HepG2 (cell line): Measurements from ENCODE around the gene IRF1. TPM values are rescaled to one million over a fixed set of nuclear protein-coding genes. Genes with fewer than 3 reads are reported as not detected.

ENCODE experiments used
- ATAC-seq: fragments of 200-7000 bp; cut with Tn5 transposase; 3 replicates; pipeline ENCODE4 v1.9.1; 2020; ENCODE audit warnings: mild to moderate bottlenecking, moderate library complexity
- BruUV-seq: library from RNA; stranded (reverse); fragments of 400-500 nt; replicated peaks from 2 replicates; lab custom pipeline; 2021; lab: Mats Ljungman, UMichigan
- CTCF ChIA-PET: fragments of 300-600 bp; formaldehyde crosslinking; extraction: SDS; loops from one replicate; lab custom pipeline; 2021; ENCODE audit warnings: low total read pairs, inconsistent platforms, low intra/inter-chr PET ratio; lab: Yijun Ruan, JAX
- POLR2A ChIA-PET: fragments of 350-600 bp; sonication (Branson Sonifier 250); formaldehyde crosslinking; loops from one replicate; lab custom pipeline; 2020; ENCODE audit warnings: antibody characterized with exemption, inconsistent platforms; lab: Yijun Ruan, JAX
- DNase-seq: peaks from one replicate; pipeline ENCODE4 v3.0.0-alpha.2; 2015; ENCODE audit warnings: low spot score
- FAIRE-seq: peaks from 3 replicates; lab custom pipeline; 2011; peaks lifted over from hg19 to GRCh38; lab: Jason Lieb, UNC
- H2AFZ ChIP-seq: one replicate; pipeline ENCODE4 v1.6.1; 2011; ENCODE audit warnings: low read length, inconsistent platforms
- H3K27ac ChIP-seq: fragments of 300-600 bp; 3 replicates; pipeline ENCODE4 v1.8.0; 2011; ENCODE audit warnings: mixed run types, mild to moderate bottlenecking, mixed read lengths, low read length, inconsistent platforms; ENCODE audit not compliant: insufficient read depth; ENCODE audit errors: extremely low read length
- H3K27me3 ChIP-seq, 2 experiments: fragments of 200-600 bp in 1 of 2; 2 replicates in 1 of 2; 3 replicates in 1 of 2; pipeline versions ENCODE4 v1.6.0 to v1.8.0; 2011; ENCODE audit warnings: low read length in 2 of 2, mild to moderate bottlenecking in 2 of 2, moderate library complexity in 2 of 2, inconsistent platforms in 1 of 2; ENCODE audit not compliant: insufficient read depth in 2 of 2, control insufficient read depth in 1 of 2
- H3K36me3 ChIP-seq, 2 experiments: fragments of 200-600 bp in 1 of 2; replicated peaks in 1 of 2; 2 replicates in 1 of 2; 3 replicates in 1 of 2; pipeline versions ENCODE4 v1.5.1 to v1.8.0; 2011; ENCODE audit warnings: low read length in 2 of 2, inconsistent platforms in 1 of 2; ENCODE audit not compliant: insufficient read depth in 2 of 2, control insufficient read depth in 1 of 2
- H3K4me1 ChIP-seq: 2 replicates; pipeline ENCODE4 v1.5.1; 2012; ENCODE audit warnings: low read length, inconsistent platforms; ENCODE audit not compliant: insufficient read depth
- H3K4me2 ChIP-seq: 2 replicates; pipeline ENCODE4 v1.6.0; 2011; ENCODE audit warnings: low read depth, low read length, inconsistent platforms
- H3K4me3 ChIP-seq, 3 experiments: fragments of 200-600 bp in 1 of 3; sonication (generic), shearing (Covaris generic) in 1 of 3; replicated peaks in 1 of 3; 2 replicates each; pipeline ENCODE4 v1.5.1; 2011 to 2016; ENCODE audit warnings: low read length in 3 of 3, inconsistent platforms in 2 of 3, low read depth in 2 of 3, mild to moderate bottlenecking in 2 of 3, control low read depth in 1 of 3, mixed read lengths in 1 of 3; ENCODE audit not compliant: insufficient read depth in 1 of 3
- H3K79me2 ChIP-seq: one replicate; pipeline ENCODE4 v1.6.1; 2011; ENCODE audit warnings: low read length, inconsistent platforms; ENCODE audit not compliant: insufficient read depth
- H3K9ac ChIP-seq: 2 replicates; pipeline ENCODE4 v1.6.0; 2011; ENCODE audit warnings: mild to moderate bottlenecking, low read depth, low read length, inconsistent platforms; ENCODE audit not compliant: insufficient read depth
- H3K9me3 ChIP-seq: 2 replicates; pipeline ENCODE4 v1.5.1; 2012; ENCODE audit warnings: mild to moderate bottlenecking, low read length
- H4K20me1 ChIP-seq: 2 replicates; pipeline ENCODE4 v1.6.0; 2011; ENCODE audit warnings: inconsistent platforms, mild to moderate bottlenecking, low read length, moderate library complexity; ENCODE audit not compliant: insufficient read depth
- AGO2 ChIP-seq: fragments of 200-400 bp; formaldehyde crosslinking; optimal IDR thresholded peaks from 2 replicates; pipeline ENCODE3; 2017; ENCODE audit warnings: mild to moderate bottlenecking, low read depth, low read length, moderate library complexity
- GRHL1 ChIP-seq: sonication (generic); formaldehyde crosslinking; conservative IDR thresholded peaks from 2 replicates; pipeline ENCODE4 v1.8.0; 2022; ENCODE audit warnings: missing genetic modification reagents
- HES4 ChIP-seq: sonication (generic); formaldehyde crosslinking; IDR thresholded peaks from 2 replicates; pipeline ENCODE4 v1.9.0; 2021; ENCODE audit warnings: mild to moderate bottlenecking, missing genetic modification reagents, borderline replicate concordance
- HNF4A ChIP-seq: sonication (generic); formaldehyde crosslinking; IDR thresholded peaks from 2 replicates; pipeline ENCODE4 v1.4.0; 2020; ENCODE audit warnings: missing genetic modification reagents
- PRDM15 ChIP-seq: sonication (generic); formaldehyde crosslinking; IDR thresholded peaks from 2 replicates; pipeline ENCODE4 v1.4.0; 2020; ENCODE audit warnings: missing genetic modification reagents
- SIX1 ChIP-seq: sonication (generic); formaldehyde crosslinking; IDR thresholded peaks from 2 replicates; pipeline ENCODE4 v1.4.0; 2020; ENCODE audit warnings: missing genetic modification reagents, borderline replicate concordance
- SKI ChIP-seq: fragments of 450-650 bp; IDR thresholded peaks from one replicate; pipeline ENCODE4 v1.6.1; 2018; ENCODE audit warnings: mild to moderate bottlenecking; ENCODE audit not compliant: partially characterized antibody
- SMAD1 ChIP-seq: sonication (generic); formaldehyde crosslinking; IDR thresholded peaks from 2 replicates; pipeline ENCODE4 v1.4.0; 2020; ENCODE audit warnings: missing genetic modification reagents, low read depth, mild to moderate bottlenecking, borderline replicate concordance
- SMAD9 ChIP-seq: sonication (generic); formaldehyde crosslinking; IDR thresholded peaks from 2 replicates; pipeline ENCODE4 v1.5.1; 2020; ENCODE audit warnings: mild to moderate bottlenecking, missing genetic modification reagents
- TMF1 ChIP-seq: sonication (generic); formaldehyde crosslinking; IDR thresholded peaks from 2 replicates; pipeline ENCODE4 v1.8.1; 2022; ENCODE audit warnings: low read depth, missing genetic modification reagents
- TRIM24 ChIP-seq: sonication (generic); formaldehyde crosslinking; IDR thresholded peaks from 2 replicates; pipeline ENCODE4 v1.8.0; 2022; ENCODE audit warnings: mild to moderate bottlenecking, missing genetic modification reagents
- ZBTB25 ChIP-seq: IDR thresholded peaks from 2 replicates; pipeline ENCODE4 v1.6.1; 2018; ENCODE audit warnings: missing genetic modification reagents
- ZKSCAN8 ChIP-seq: IDR thresholded peaks from 2 replicates; pipeline ENCODE4 v1.6.1; 2016; ENCODE audit warnings: borderline replicate concordance, missing genetic modification reagents, missing compliant biosample characterization
- ZNF205 ChIP-seq: IDR thresholded peaks from 2 replicates; pipeline ENCODE4 v1.6.1; 2018; ENCODE audit warnings: missing biosample characterization, missing genetic modification reagents
- ZNF235 ChIP-seq: sonication (generic); formaldehyde crosslinking; IDR thresholded peaks from 2 replicates; pipeline ENCODE4 v1.8.1; 2023; ENCODE audit warnings: mild to moderate bottlenecking, missing genetic modification reagents, borderline replicate concordance
- ZNF317 ChIP-seq: sonication (generic); formaldehyde crosslinking; IDR thresholded peaks from 2 replicates; pipeline ENCODE4 v1.5.0; 2020; ENCODE audit warnings: mild to moderate bottlenecking, missing genetic modification reagents
- ZNF558 ChIP-seq: sonication (generic); formaldehyde crosslinking; IDR thresholded peaks from 2 replicates; pipeline ENCODE4 v1.9.0; 2022; ENCODE audit warnings: mild to moderate bottlenecking, missing genetic modification reagents, borderline replicate concordance
- ZNF615 ChIP-seq: sonication (generic); formaldehyde crosslinking; IDR thresholded peaks from 2 replicates; pipeline ENCODE4 v1.5.0; 2020; ENCODE audit warnings: mild to moderate bottlenecking, missing genetic modification reagents, borderline replicate concordance
- WGBS: methylation state at CpG from one replicate; pipeline ENCODE4 v1.1.6; 2017; ENCODE audit warnings: low lambda C conversion rate; 5-methylcytosine and 5-hydroxymethylcytosine counted together
- in situ Hi-C: cut with HindIII; loops from 2 replicates; pipeline ENCODE4 v1.10.0; 2017; ENCODE audit warnings: low pct_unique_long_range_greater_than_20kb; ENCODE audit not compliant: extremely low pct_ligation_motif_present
- intact Hi-C: fragments of 100-400 bp; cut with micrococcal nuclease; formaldehyde crosslinking; loops from one replicate; pipeline ENCODE4 v1.10.0; 2022; ENCODE audit not compliant: unreplicated experiment
- polyA plus RNA-seq, 8 experiments: library from polyadenylated mRNA; depleted of rRNA in 3 of 8; stranded (reverse) in 7 of 8; unstranded in 1 of 8; fragments of >200 nt; fragmentation: Illumina TruSeq in 4 of 8; extraction: Trizol in 4 of 8; gene quantifications; 2 replicates each; pipeline versions ENCODE4 v1.2.1 to v1.2.3, GENCODE V29; 2011 to 2016; ENCODE audit warnings: low read depth in 4 of 8, missing spikeins in 1 of 8, mixed read lengths in 1 of 8; ENCODE audit not compliant: insufficient read depth in 1 of 8
- total RNA-seq, 5 experiments: library from RNA; depleted of rRNA; stranded (reverse); fragments of >200 nt; fragmentation: Illumina TruSeq; extraction: Trizol; gene quantifications; 2 replicates each; pipeline ENCODE4 v1.2.3, GENCODE V29; 2016; ENCODE audit warnings: low read depth in 1 of 5

Gene IRF1
- total and polyA plus RNA-seq, 2 of the 13 experiments (the other 11 are each of a cell fraction or from before 2014, with no cell fraction given) = 4.1 to 8.8 TPM

GRCh38 chr5:132526974-132527564, 36.5 kb upstream of the IRF1 start:
- ChIA-PET POLR2A (interaction anchor here (1.1 kb wide), 2 partner anchors 30 to 293 kb away, joined by 4 to 6 read pairs; partner anchors contain the start of gene RAD50), CTCF (interaction anchor here (1.0 to 2.2 kb wide), 4 partner anchors 21 to 188 kb away, joined by 3 to 12 read pairs (median 7); no protein-coding TSS in a partner anchor)
- FAIRE-seq (no peak), DNase-seq (peak; percentile 8), ATAC-seq (peak; percentile 65)
- Histone ChIP-seq H3K27me3 (no peaks in the 10 kb centered on the region), H2AFZ (peak overlapping the region; percentile 90), H3K9me3 (no peaks in the 10 kb centered on the region), H3K4me1 (peaks cover 14% of the 10 kb centered on the region), H3K27ac (no peak overlapping the region), H3K79me2 (no peaks in the 10 kb centered on the region), H3K4me3 (peak overlapping the region in 2 of 3 experiments; percentile 44 to 65; a peak in 5 of 6 replicates), H3K9ac (peak overlapping the region; percentile 42; the same call in 1 of the 2 replicates), H3K36me3 (no peaks in the 10 kb centered on the region), H4K20me1 (no peaks in the 10 kb centered on the region), H3K4me2 (peak overlapping the region; percentile 88)
- intact Hi-C loops = loop anchor here (1.0 to 10.0 kb wide), 5 partner anchors 30 to 358 kb away; no protein-coding TSS in a partner anchor
- in situ Hi-C loops = no loop called here
- 19% methylated on average over 8 of the region's 8 CpGs for WGBS
- no TSS peak for BruUV-seq
- no peak for TF ChIP-seq SMAD9 (CRISPR knock-in tag)
- no peak for TF ChIP-seq ZNF558
- TF ChIP-seq TMF1 = no peak
- 0 out of 2 replicates have a peak, but pooled peaks have one; percentile 18 for TF ChIP-seq SMAD1
- no peak for TF ChIP-seq PRDM15 (CRISPR knock-in tag)
- TF ChIP-seq SKI = no peak
- 0 out of 2 replicates have a peak, but pooled peaks have one; percentile 1 for TF ChIP-seq ZNF317 (CRISPR knock-in tag)
- TF ChIP-seq TRIM24 = no peak
- TF ChIP-seq GRHL1 = no peak
- no peak for TF ChIP-seq AGO2
- TF ChIP-seq SIX1 (CRISPR knock-in tag) = no peak
- TF ChIP-seq ZNF235 (CRISPR knock-in tag) = no peak
- peak; percentile 19; the same call in 1 of the 2 replicates for TF ChIP-seq HNF4A (CRISPR knock-in tag)
- TF ChIP-seq ZKSCAN8 (CRISPR knock-in tag) = no peak
- 0 out of 2 replicates have a peak, but pooled peaks have one; percentile 0 for TF ChIP-seq ZNF205 (CRISPR knock-in tag)
- TF ChIP-seq HES4 (CRISPR knock-in tag) = no peak
- TF ChIP-seq ZBTB25 (CRISPR knock-in tag) = no peak
- TF ChIP-seq ZNF615 (CRISPR knock-in tag) = no peak
